ENCODE results near the gene HDAC10. TPM values are rescaled to one million over a fixed set of nuclear protein-coding genes. Genes with fewer than 3 reads are reported as not detected.

Gene HDAC10
- total RNA-seq, 2 donors from 2014 or later: 40.5 to 59.1 TPM

GRCh38 chr22:50198624-50199017 lies 52.4 kb downstream of the HDAC10 start:
- DNase-seq: no peak
- intact Hi-C loops (cut with DNase I): no loop called here
- Histone ChIP-seq H3K27me3 (no peaks in the 10 kb centered on the region), H3K4me3 (no peak overlapping the region), H3K36me3 (peaks cover 7% of the 10 kb centered on the region), H3K4me1 (peaks cover 7% of the 10 kb centered on the region), H3K9ac (ENCODE audit: low read depth in 2 of 2, low read length in 2 of 2) (no peak overlapping the region), H3K9me3 (no peaks in the 10 kb centered on the region), H3K27ac (no peak overlapping the region)
- no peak for TF ChIP-seq CTCF (IDR thresholded peaks at IDR 0.05)

GRCh38 chr22:50197856-50198623 lies 53.0 kb downstream of the HDAC10 start:
- H3K36me3 ChIP-seq: peaks cover 7% of the 10 kb centered on the region
- no peak for DNase-seq
- H3K4me3 ChIP-seq: no peak overlapping the region
- no peak overlapping the region for H3K27ac ChIP-seq
- no peak overlapping the region for H3K9ac ChIP-seq (ENCODE audit: low read depth in 2 of 2, low read length in 2 of 2)
- no peaks in the 10 kb centered on the region for H3K27me3 ChIP-seq
- H3K4me1 ChIP-seq: peaks cover 7% of the 10 kb centered on the region
- no peak for TF ChIP-seq CTCF (IDR thresholded peaks at IDR 0.05)
- intact Hi-C loops (cut with DNase I): no loop called here
- no peaks in the 10 kb centered on the region for H3K9me3 ChIP-seq

DNA sequence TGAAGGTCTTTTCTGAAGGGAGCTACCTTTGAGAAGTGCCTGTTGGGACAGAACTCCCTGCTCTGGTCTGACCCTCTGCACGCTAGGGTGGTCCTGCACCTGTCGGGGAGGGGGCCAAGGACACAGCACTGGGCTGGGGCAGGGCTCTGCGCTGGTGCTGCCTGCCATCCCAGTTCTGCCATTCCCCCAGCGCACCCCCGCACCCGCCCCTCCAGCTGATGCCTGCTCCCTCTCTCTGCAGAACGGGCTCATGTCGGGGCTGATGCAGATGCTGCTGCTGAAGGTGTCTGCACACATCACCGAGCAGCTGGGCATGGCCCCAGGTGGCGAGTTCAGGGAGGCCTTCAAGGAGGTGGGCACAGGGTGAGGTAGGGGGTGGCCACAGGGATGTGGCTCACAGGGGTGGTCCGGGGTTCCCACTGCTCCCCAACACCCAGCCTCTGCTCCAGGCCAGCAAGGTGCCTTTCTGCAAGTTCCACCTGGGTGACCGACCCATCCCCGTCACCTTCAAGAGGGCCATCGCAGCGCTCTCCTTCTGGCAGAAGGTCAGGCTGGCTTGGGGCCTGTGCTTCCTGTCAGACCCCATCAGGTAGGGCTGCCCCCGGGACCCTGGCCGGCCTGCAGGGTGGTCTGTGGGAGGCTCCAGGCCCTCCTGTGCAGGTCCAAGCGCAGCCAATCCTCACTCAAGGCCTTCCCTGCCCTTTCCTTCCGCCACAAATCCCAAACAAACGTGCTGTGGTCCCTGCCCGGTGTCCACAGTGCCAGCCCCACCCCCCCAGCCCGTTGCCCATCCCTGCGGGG lies 53.9 kb downstream of the HDAC10 start:
- H3K27ac ChIP-seq: no peak overlapping the region
- no peak for DNase-seq
- H3K4me1 ChIP-seq: peaks cover 7% of the 10 kb centered on the region
- H3K9ac ChIP-seq (ENCODE audit: low read depth in 2 of 2, low read length in 2 of 2): no peak overlapping the region
- no peaks in the 10 kb centered on the region for H3K9me3 ChIP-seq
- H3K27me3 ChIP-seq: no peaks in the 10 kb centered on the region
- TF ChIP-seq CTCF (IDR thresholded peaks at IDR 0.05): no peak
- intact Hi-C loops (cut with DNase I): no loop called here
- peaks cover 7% of the 10 kb centered on the region for H3K36me3 ChIP-seq
- H3K4me3 ChIP-seq: no peak overlapping the region

GRCh38 chr22:50196256-50196655 lies 54.8 kb downstream of the HDAC10 start:
- Histone ChIP-seq H3K4me1 (peaks cover 5% of the 10 kb centered on the region), H3K27ac (no peak overlapping the region), H3K27me3 (no peaks in the 10 kb centered on the region), H3K36me3 (peaks cover 7% of the 10 kb centered on the region), H3K9ac (ENCODE audit: low read depth in 2 of 2, low read length in 2 of 2) (no peak overlapping the region), H3K9me3 (no peaks in the 10 kb centered on the region), H3K4me3 (no peak overlapping the region)
- no peak for TF ChIP-seq CTCF (IDR thresholded peaks at IDR 0.05)
- DNase-seq: no peak
- intact Hi-C loops (cut with DNase I): no loop called here

Other genes starting within 250 kb of the HDAC10 start
- gene IL17REL, start 238.5 kb downstream of the HDAC10 start, total RNA-seq: under 1 TPM; 0.11 to 0.22 TPM
- not detected for gene TTLL8, start 193.0 kb downstream of the HDAC10 start, total RNA-seq
- gene MLC1, start 165.8 kb downstream of the HDAC10 start, total RNA-seq: not detected
- under 1 TPM; 0.27 to 0.50 TPM for gene MOV10L1, start 161.3 kb downstream of the HDAC10 start, total RNA-seq
- gene PANX2, start 80.5 kb downstream of the HDAC10 start, total RNA-seq: not detected
- gene TRABD, start 65.4 kb downstream of the HDAC10 start, total RNA-seq: 100 to 1,000 TPM in 1 of 2 donors, 10 to 100 TPM in 1; 43.6 to 116 TPM
- gene SELENOO, start 50.3 kb downstream of the HDAC10 start, total RNA-seq: 10 to 100 TPM; 29.1 to 36.9 TPM
- gene TUBGCP6, start 6.2 kb downstream of the HDAC10 start, total RNA-seq: 10 to 100 TPM; 19.2 to 33.4 TPM
- 1 to 10 TPM; 2.0 to 2.6 TPM for gene MAPK12, start 10.4 kb upstream of the HDAC10 start, total RNA-seq
- 1 to 10 TPM; 1.3 to 1.9 TPM for gene MAPK11, start 19.1 kb upstream of the HDAC10 start, total RNA-seq
- 100 to 1,000 TPM; 270 to 339 TPM for gene PLXNB2, start 56.4 kb upstream of the HDAC10 start, total RNA-seq
- 1 to 10 TPM; 2.4 to 4.0 TPM for gene DENND6B, start 75.7 kb upstream of the HDAC10 start, total RNA-seq
- 10 to 100 TPM; 34.1 to 55.9 TPM for gene PPP6R2, start 92.1 kb upstream of the HDAC10 start, total RNA-seq
- 100 to 1,000 TPM in 1 of 2 donors, 10 to 100 TPM in 1; 68.3 to 101 TPM for gene SBF1, start 223.8 kb upstream of the HDAC10 start, total RNA-seq
- gene ADM2, start 230.3 kb upstream of the HDAC10 start, total RNA-seq: 1 to 10 TPM; 4.4 to 5.1 TPM
- gene MIOX, start 235.6 kb upstream of the HDAC10 start, total RNA-seq: not detected